HG03439 (cell line): ENCODE measurements around the gene OR5B21.

Experiments used
- ATAC-seq: cut with Tn5 transposase; IDR thresholded peaks from one replicate; pipeline ENCODE4 v1.9.1; 2021; ENCODE audit warnings: mild to moderate bottlenecking, moderate library complexity; ENCODE audit not compliant: unreplicated experiment

The OR5B21 gene

DNA sequence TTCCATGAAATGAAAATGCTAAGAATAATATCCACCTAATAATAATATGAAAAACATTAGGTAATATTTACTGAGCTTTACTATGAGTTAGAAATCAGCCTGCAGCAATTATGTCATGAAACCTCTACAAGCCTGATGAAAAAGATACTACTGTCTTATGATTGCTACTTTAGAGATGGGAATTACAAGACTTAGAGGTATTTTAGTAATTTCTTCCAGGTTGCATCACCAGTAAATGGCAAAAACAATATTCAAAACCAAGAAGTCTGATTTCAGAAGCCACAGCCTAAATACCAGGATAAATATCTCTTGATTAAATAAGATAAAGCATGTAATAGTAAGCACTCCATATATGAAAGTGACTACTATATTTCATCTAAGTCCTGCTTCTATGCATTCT is 13.8 kb downstream of the OR5B21 start:
- no peak for ATAC-seq

DNA sequence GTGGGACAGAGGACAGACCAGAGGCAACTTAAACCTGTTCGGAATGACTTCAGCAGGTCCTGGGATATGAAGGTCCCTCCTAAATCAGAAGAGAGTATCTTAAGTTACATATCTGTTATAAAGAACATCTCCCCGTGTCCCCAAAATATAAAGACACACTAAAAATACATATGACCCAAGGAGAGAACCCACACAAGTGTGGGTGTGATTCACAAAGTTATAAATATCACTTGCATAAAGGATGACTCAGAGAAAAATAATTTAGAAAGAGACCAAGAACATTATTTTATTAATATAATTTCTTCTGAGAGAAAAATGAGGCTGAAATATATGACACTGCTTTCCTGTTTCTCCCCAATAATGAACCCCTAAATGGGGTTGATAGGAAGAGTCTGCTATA is 14.2 kb downstream of the OR5B21 start:
- ATAC-seq: no peak

DNA sequence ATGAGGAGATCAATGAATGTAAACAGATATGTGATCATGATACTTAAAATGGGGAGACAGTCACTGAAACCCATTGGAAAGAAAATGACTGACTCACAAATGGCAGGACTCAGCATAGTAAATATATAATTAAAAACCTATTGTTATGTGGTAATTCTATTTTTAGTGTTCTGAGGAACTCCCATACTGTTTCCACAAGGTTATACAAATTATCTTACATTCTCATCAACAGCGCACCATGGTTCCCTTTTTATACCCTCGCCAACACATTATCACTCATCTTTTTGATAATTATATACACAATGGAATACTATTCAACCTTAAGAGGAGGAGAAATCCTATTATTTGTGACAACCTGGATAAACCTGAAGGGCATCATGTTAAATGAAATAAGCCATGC is 17.1 kb downstream of the OR5B21 start:
- no peak for ATAC-seq

DNA sequence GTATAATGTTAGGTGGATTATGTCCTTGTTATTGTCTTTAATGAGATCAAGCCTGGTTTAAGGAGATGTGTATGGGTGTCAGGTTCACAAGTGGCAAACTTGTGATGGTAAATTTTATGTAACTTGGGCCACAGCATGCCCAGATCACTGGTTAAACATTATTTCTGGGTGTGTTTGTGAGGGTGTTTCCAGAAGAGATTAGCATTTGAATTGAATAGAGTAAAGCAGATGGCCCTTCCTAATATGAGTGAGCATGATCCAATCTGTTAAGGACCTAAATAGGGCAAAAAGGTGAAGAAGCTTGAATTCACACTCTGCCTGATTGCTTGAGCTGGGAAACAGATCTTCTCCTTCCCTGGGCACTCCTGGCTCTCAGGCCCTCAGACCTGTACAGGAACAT is 20.7 kb downstream of the OR5B21 start:
- no peak for ATAC-seq

DNA sequence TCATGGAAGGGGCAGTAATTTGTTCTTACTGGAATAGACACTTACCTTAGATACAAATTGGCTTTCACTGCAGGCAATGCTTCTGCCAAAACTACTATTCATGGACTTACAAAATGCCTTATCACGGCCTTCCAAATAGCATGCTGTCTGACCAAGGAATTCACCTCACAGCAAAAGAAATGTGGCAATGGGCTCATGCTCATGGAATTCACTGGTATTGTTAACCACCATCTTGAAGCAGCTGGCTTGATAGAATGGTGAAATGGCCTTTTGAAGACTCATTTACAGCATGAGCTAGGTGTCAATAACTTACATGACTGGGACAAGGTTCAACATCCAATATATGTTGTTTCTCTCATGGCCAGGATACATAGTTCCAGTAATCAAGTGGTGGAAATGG is 21.9 kb downstream of the OR5B21 start:
- ATAC-seq: no peak

DNA sequence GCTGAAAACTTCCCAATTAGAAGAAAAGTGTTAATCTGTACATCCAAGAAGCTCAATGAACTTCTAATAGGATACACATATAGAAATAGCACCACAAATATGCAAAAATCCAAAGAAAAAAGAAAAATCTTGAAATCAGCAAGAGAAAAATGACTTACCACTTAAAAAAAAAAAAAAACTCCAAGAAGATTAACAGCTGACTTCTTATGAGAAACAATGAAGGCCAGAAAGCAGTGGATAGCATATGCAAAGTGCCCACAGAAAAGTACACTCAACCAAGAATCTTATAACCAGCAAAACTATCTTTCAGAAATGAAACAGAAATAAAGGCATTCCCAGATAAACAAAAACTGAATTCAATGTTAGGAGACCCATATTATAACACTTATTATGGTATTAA is 36.0 kb downstream of the OR5B21 start:
- ATAC-seq: no peak

DNA sequence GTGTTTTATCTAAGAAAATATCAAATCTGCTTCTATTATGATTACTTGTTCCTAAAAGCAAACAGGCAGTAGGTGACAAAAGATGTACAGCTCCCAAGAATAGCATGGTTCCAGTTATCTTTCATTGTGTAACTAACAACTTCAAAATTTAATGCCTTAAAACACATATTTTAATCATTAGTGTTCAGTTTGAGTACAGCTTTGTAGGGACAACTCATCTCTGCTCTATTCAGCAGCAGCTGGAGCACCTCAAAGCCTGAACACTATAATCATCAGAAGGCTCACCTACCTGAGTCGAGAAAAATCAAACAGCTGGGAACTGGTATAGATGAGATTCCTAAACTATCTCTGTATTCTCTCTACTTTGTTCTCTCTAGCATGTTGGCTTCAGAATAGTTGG is 41.6 kb downstream of the OR5B21 start:
- ATAC-seq: no peak

DNA sequence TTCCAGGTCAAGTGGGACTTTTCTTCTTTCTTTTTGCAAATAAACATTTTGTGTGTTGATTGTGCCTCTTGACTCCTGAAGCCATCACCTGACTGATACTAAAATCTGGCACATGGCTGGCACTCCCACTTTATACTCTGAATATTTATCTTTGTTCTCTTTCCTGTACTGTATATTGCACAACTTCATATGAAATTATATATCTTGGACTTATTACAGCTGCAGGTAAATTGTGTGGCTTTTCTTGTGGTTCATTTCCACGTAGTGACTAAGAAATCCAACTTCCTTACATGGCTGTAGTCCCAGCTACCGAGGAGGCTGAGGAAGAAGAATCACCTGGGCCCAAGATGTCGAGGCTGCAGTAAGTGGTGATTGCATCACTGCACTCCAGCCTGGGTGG is 42.2 kb downstream of the OR5B21 start:
- no peak for ATAC-seq
